Astrocyte (in vitro differentiated cells and primary cell): ENCODE results near the gene MAG.

Source experiments
- EZH2 ChIP-seq: IDR thresholded peaks from 2 replicates; pipeline ENCODE4 v1.6.1; 2012; ENCODE audit warnings: mild to moderate bottlenecking, low read length, inconsistent platforms; ENCODE audit not compliant: insufficient read depth
- TF ChIP-seq, protein P1 (sequence below): IDR thresholded peaks from 2 replicates; pipeline ENCODE4 v1.5.1; 2011; ENCODE audit warnings: low read depth, mild to moderate bottlenecking, inconsistent platforms, low read length, moderate library complexity; ENCODE audit not compliant: insufficient read depth

DNA sequence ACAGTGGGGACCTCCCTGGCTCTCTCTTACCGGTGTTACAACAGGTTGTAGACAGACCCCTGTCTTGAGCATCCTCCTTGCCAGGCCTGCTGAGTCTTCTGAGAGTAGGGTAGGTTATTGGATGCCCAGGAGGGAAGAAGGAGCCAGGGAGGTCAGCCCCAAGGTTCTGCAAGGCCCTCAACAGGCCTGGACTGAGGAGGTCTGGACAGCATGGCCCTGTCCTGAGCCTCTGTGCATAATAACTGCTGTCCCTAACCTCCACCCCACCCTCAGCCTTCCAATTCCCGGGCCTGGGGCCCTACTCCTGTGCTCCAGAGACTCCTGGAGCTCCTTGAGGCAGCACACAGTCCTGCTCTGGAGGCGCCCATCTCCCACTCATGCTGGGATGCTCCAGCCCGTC is 37.4 kb downstream of the MAG start:
- TF ChIP-seq, protein P1, sequence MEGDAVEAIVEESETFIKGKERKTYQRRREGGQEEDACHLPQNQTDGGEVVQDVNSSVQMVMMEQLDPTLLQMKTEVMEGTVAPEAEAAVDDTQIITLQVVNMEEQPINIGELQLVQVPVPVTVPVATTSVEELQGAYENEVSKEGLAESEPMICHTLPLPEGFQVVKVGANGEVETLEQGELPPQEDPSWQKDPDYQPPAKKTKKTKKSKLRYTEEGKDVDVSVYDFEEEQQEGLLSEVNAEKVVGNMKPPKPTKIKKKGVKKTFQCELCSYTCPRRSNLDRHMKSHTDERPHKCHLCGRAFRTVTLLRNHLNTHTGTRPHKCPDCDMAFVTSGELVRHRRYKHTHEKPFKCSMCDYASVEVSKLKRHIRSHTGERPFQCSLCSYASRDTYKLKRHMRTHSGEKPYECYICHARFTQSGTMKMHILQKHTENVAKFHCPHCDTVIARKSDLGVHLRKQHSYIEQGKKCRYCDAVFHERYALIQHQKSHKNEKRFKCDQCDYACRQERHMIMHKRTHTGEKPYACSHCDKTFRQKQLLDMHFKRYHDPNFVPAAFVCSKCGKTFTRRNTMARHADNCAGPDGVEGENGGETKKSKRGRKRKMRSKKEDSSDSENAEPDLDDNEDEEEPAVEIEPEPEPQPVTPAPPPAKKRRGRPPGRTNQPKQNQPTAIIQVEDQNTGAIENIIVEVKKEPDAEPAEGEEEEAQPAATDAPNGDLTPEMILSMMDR = no peak
- no peak for TF ChIP-seq EZH2
